ENCODE results near the gene KLHL3. TPM values are rescaled to one million over a fixed set of nuclear protein-coding genes. Genes with fewer than 3 reads are reported as not detected.

KLHL3 gene
- total RNA-seq, 4 donors from 2014 or later: 1.8 to 9.8 (median 4.0) TPM

GRCh38 chr5:137609127-137609526 is 126.8 kb downstream of the KLHL3 start:
- no peak for DNase-seq (ENCODE audit: low spot score)
- no peak for TF ChIP-seq CTCF (IDR thresholded peaks at IDR 0.05)
- ATAC-seq (ENCODE audit: low FRiP score): no peak

GRCh38 chr5:137607771-137608170 is 128.1 kb downstream of the KLHL3 start:
- no peak for TF ChIP-seq CTCF (IDR thresholded peaks at IDR 0.05)
- DNase-seq (ENCODE audit: low spot score) (no peak), ATAC-seq (ENCODE audit: low FRiP score) (no peak)

- ATAC-seq (ENCODE audit: low FRiP score) (no peak), DNase-seq (ENCODE audit: low spot score) (no peak)
- no peak for TF ChIP-seq CTCF (IDR thresholded peaks at IDR 0.05)
These were observed 129.5 kb downstream of the KLHL3 start for GRCh38 chr5:137606401-137606800.

- ATAC-seq (ENCODE audit: low FRiP score) (no peak), DNase-seq (ENCODE audit: low spot score) (no peak)
- TF ChIP-seq CTCF (IDR thresholded peaks at IDR 0.05): no peak
These were observed 130.5 kb downstream of the KLHL3 start for GRCh38 chr5:137605411-137605810.

GRCh38 chr5:137604348-137605095 is 131.4 kb downstream of the KLHL3 start:
- DNase-seq (ENCODE audit: low spot score): no peak
- no peak for ATAC-seq (ENCODE audit: low FRiP score)
- TF ChIP-seq CTCF (IDR thresholded peaks at IDR 0.05): no peak

GRCh38 chr5:137603891-137604290 is 132.0 kb downstream of the KLHL3 start:
- TF ChIP-seq CTCF (IDR thresholded peaks at IDR 0.05): no peak
- DNase-seq (ENCODE audit: low spot score): no peak
- no peak for ATAC-seq (ENCODE audit: low FRiP score)

- DNase-seq (ENCODE audit: low spot score) (no peak), ATAC-seq (ENCODE audit: low FRiP score) (no peak)
- TF ChIP-seq CTCF (IDR thresholded peaks at IDR 0.05): no peak
These were observed 132.5 kb downstream of the KLHL3 start for GRCh38 chr5:137603356-137603755.

Data from omental fat pad (tissue), 4 donors.